SU-DHL-6 (cell line): ENCODE measurements around the gene PFDN5.

ENCODE experiments used
- H2AFZ ChIP-seq: fragments of 200-600 bp; sonication (generic); 2 replicates; pipeline ENCODE4 v1.6.1; 2014; ENCODE audit warnings: low read depth, mild to moderate bottlenecking, moderate library complexity, mixed read lengths, antibody characterized with exemption, low read length; ENCODE audit not compliant: severe bottlenecking
- H3F3A ChIP-seq: fragments of 200-600 bp; shearing (Covaris generic); 2 replicates; pipeline ENCODE4 v1.6.0; 2016; ENCODE audit warnings: antibody characterized with exemption, mild to moderate bottlenecking; ENCODE audit not compliant: insufficient read depth
- H3K27ac ChIP-seq: fragments of 200-600 bp; sonication (generic); 2 replicates; pipeline ENCODE4 v1.5.1; 2016; ENCODE audit warnings: low read depth, mild to moderate bottlenecking, low read length, moderate library complexity, mixed read lengths
- H3K27me3 ChIP-seq: fragments of 200-600 bp; sonication (generic), shearing (Covaris generic); 2 replicates; pipeline ENCODE4 v1.6.0; 2014; ENCODE audit warnings: mild to moderate bottlenecking, low read length
- H3K36me3 ChIP-seq: fragments of 200-600 bp; sonication (generic); 2 replicates; pipeline ENCODE4 v1.6.1; 2014; ENCODE audit warnings: mild to moderate bottlenecking, low read length, mixed read lengths
- H3K4me2 ChIP-seq: fragments of 300-600, 200-600 bp; shearing (Covaris generic), sonication (generic); 2 replicates; pipeline ENCODE4 v1.6.0; 2014; ENCODE audit warnings: low read length, low read depth, mild to moderate bottlenecking; ENCODE audit not compliant: poor library complexity, severe bottlenecking
- H3K4me3 ChIP-seq: fragments of 200-600 bp; sonication (generic); 2 replicates; pipeline ENCODE4 v1.5.1; 2014; ENCODE audit warnings: antibody characterized with exemption, low read length, mild to moderate bottlenecking, mixed read lengths; ENCODE audit not compliant: insufficient read depth, poor library complexity, severe bottlenecking
- H3K79me2 ChIP-seq: fragments of 200-600 bp; sonication (generic); 2 replicates; pipeline ENCODE4 v1.6.1; 2014; ENCODE audit warnings: mild to moderate bottlenecking, low read length, moderate library complexity; ENCODE audit not compliant: insufficient read depth
- H3K9ac ChIP-seq: fragments of 200-600 bp; sonication (generic); 2 replicates; pipeline ENCODE4 v1.7.0; 2014; ENCODE audit warnings: mild to moderate bottlenecking, low read length
- H3K9me2 ChIP-seq: fragments of 200-600 bp; sonication (generic); replicated peaks from 2 replicates; pipeline ENCODE4 v1.6.1; 2014; ENCODE audit warnings: low read length; ENCODE audit not compliant: insufficient read depth
- H3K9me3 ChIP-seq: fragments of 200-600 bp; sonication (generic); 2 replicates; pipeline ENCODE4 v1.6.1; 2014; ENCODE audit warnings: low read length, mixed read lengths; ENCODE audit not compliant: insufficient read depth
- H4K20me1 ChIP-seq: fragments of 200-600 bp; sonication (generic); 2 replicates; pipeline ENCODE4 v1.6.1; 2014; ENCODE audit warnings: low read depth, mild to moderate bottlenecking, antibody characterized with exemption, low read length, moderate library complexity, mixed read lengths
- CTCF ChIP-seq: fragments of 200-600 bp; sonication (generic); IDR thresholded peaks from one replicate; pipeline ENCODE4 v1.5.1; 2017; ENCODE audit warnings: antibody characterized with exemption, mild to moderate bottlenecking, low read length, moderate library complexity; ENCODE audit not compliant: insufficient read depth, poor library complexity, severe bottlenecking
- EZH2phosphoT487 ChIP-seq: fragments of 200-600 bp; sonication (generic), shearing (Covaris generic); conservative IDR thresholded peaks from 2 replicates; pipeline ENCODE4 v1.6.1; 2018; ENCODE audit warnings: mild to moderate bottlenecking, antibody characterized with exemption, low read length, moderate library complexity, mixed read lengths

Gene PFDN5

GRCh38 chr12:53274445-53274844 lies 20.9 kb upstream of the PFDN5 start:
- TF ChIP-seq EZH2phosphoT487, result no peak
- no peak overlapping the region for H3K4me3 ChIP-seq
- H3K9me3 ChIP-seq, result no peaks in the 10 kb centered on the region
- no peak overlapping the region for H3K27ac ChIP-seq
- no peak overlapping the region for H3K4me2 ChIP-seq
- H3K36me3 ChIP-seq, result peaks cover 14% of the 10 kb centered on the region; the same call in 1 of the 2 replicates
- H4K20me1 ChIP-seq, result no peaks in the 10 kb centered on the region
- H2AFZ ChIP-seq, result no peak overlapping the region
- H3K9me2 ChIP-seq, result no peaks in the 10 kb centered on the region
- no peak overlapping the region for H3K9ac ChIP-seq
- no peaks in the 10 kb centered on the region for H3K27me3 ChIP-seq
- peaks cover 14% of the 10 kb centered on the region for H3K79me2 ChIP-seq
- no peaks in the 10 kb centered on the region for H3F3A ChIP-seq

GRCh38 chr12:53276511-53276910 lies 18.8 kb upstream of the PFDN5 start:
- TF ChIP-seq CTCF (no peak), EZH2phosphoT487 (no peak)
- Histone ChIP-seq H3K4me3 (no peak overlapping the region), H3K9me3 (no peaks in the 10 kb centered on the region), H3K36me3 (peaks cover 17% of the 10 kb centered on the region; the same call in 1 of the 2 replicates), H3K27me3 (no peaks in the 10 kb centered on the region), H3K4me2 (no peak overlapping the region), H3K9me2 (no peaks in the 10 kb centered on the region), H4K20me1 (no peaks in the 10 kb centered on the region), H3K27ac (no peak overlapping the region), H3K9ac (no peak overlapping the region), H2AFZ (no peak overlapping the region), H3F3A (no peaks in the 10 kb centered on the region), H3K79me2 (no peaks in the 10 kb centered on the region)

GRCh38 chr12:53277981-53278380 lies 17.4 kb upstream of the PFDN5 start:
- Histone ChIP-seq H3K9ac (no peak overlapping the region), H4K20me1 (no peaks in the 10 kb centered on the region), H3K27ac (no peak overlapping the region), H3K79me2 (no peaks in the 10 kb centered on the region), H2AFZ (no peak overlapping the region), H3K27me3 (no peaks in the 10 kb centered on the region), H3K9me3 (no peaks in the 10 kb centered on the region), H3K9me2 (no peaks in the 10 kb centered on the region), H3K4me3 (no peak overlapping the region), H3K36me3 (peaks cover 24% of the 10 kb centered on the region; the same call in 1 of the 2 replicates), H3F3A (no peaks in the 10 kb centered on the region), H3K4me2 (no peak overlapping the region)
- TF ChIP-seq CTCF, result no peak
- TF ChIP-seq EZH2phosphoT487, result no peak

GRCh38 chr12:53279283-53279869 lies 16.0 kb upstream of the PFDN5 start:
- no peak overlapping the region for H3K4me2 ChIP-seq
- H3K27me3 ChIP-seq, result no peaks in the 10 kb centered on the region
- H3K4me3 ChIP-seq, result no peak overlapping the region
- no peaks in the 10 kb centered on the region for H4K20me1 ChIP-seq
- H3K27ac ChIP-seq, result no peak overlapping the region
- TF ChIP-seq EZH2phosphoT487 (no peak), CTCF (no peak)
- H3K9me3 ChIP-seq, result no peaks in the 10 kb centered on the region
- H3K9me2 ChIP-seq, result no peaks in the 10 kb centered on the region
- peaks cover 30% of the 10 kb centered on the region for H3K36me3 ChIP-seq
- no peaks in the 10 kb centered on the region for H3K79me2 ChIP-seq
- no peak overlapping the region for H3K9ac ChIP-seq
- no peak overlapping the region for H2AFZ ChIP-seq
- 0 out of 2 replicates have a peak, but pooled peaks cover 4% of the 10 kb centered on the region for H3F3A ChIP-seq
